ENCODE data around the gene PTPN20. TPM values are rescaled to one million over a fixed set of nuclear protein-coding genes. Genes with fewer than 3 reads are reported as not detected.

The PTPN20 gene
- total RNA-seq, 1 experiment from 2014 or later, result not detected

- Histone ChIP-seq H4K5ac (ENCODE audit: insufficient read length, low read depth, low read length) (no peak overlapping the region), H3K23me2 (ENCODE audit: insufficient read length, low read depth, low read length, poor library complexity, severe bottlenecking) (no peaks in the 10 kb centered on the region), H3T11ph (ENCODE audit: low read length) (no peak overlapping the region), H3K23ac (ENCODE audit: insufficient read length, low read depth, low read length) (no peak overlapping the region), H3K27ac (ENCODE audit: insufficient read length, low read depth, low read length) (no peak overlapping the region), H2BK15ac (ENCODE audit: low read depth, low read length) (no peak overlapping the region), H4K20me1 (ENCODE audit: control insufficient read depth, insufficient read depth, insufficient read length) (no peaks in the 10 kb centered on the region), H3K4me1 (ENCODE audit: insufficient read depth, low read length) (no peaks in the 10 kb centered on the region), H3K56ac (ENCODE audit: insufficient read length, low read depth, low read length) (no peak overlapping the region), H3K14ac (ENCODE audit: insufficient read depth, low read length) (no peak overlapping the region), H2BK120ac (ENCODE audit: low read depth, low read length, poor library complexity, severe bottlenecking) (no peak overlapping the region), H3K79me2 (ENCODE audit: insufficient read depth, low read length) (no peaks in the 10 kb centered on the region), H3K27me3 (ENCODE audit: insufficient read depth, low read length) (no peaks in the 10 kb centered on the region), H4K8ac (replicated peaks; ENCODE audit: insufficient read length, low read depth, low read length) (no peak overlapping the region), H2AFZ (ENCODE audit: low read length) (no peak overlapping the region), H3K4me2 (ENCODE audit: insufficient read depth, insufficient read length, low read length) (no peak overlapping the region), H3K9me3 (ENCODE audit: control insufficient read depth, low read depth, low read length) (no peaks in the 10 kb centered on the region), H3K4ac (ENCODE audit: low read depth, low read length) (no peak overlapping the region), H2BK5ac (ENCODE audit: insufficient read length, low read length) (no peak overlapping the region), H2AK5ac (ENCODE audit: insufficient read length, low read length) (no peak overlapping the region), H3K9ac (ENCODE audit: extremely low read depth, insufficient read length, low read length) (no peak overlapping the region), H2BK12ac (ENCODE audit: insufficient read length, low read depth, low read length) (no peak overlapping the region), H2BK20ac (ENCODE audit: low read depth, low read length, poor library complexity, severe bottlenecking) (no peak overlapping the region), H3K79me1 (ENCODE audit: insufficient read depth, low read depth, low read length, poor library complexity, severe bottlenecking) (no peaks in the 10 kb centered on the region), H3K18ac (ENCODE audit: insufficient read length, low read depth, low read length) (no peak overlapping the region), H4K91ac (ENCODE audit: insufficient read length, low read depth, low read length) (no peak overlapping the region)
- TF ChIP-seq CTCF (conservative IDR thresholded peaks at IDR 0.05), result no peak
- Mint-ChIP-seq H3K9me3 (no peaks in the 10 kb centered on the region; a peak in 2 of 5 replicates), H3K36me3 (ENCODE audit: insufficient read depth in 1 of 3, low read depth in 3 of 3) (no peaks in the 10 kb centered on the region; a peak in 1 of 7 replicates), H3K27me3 (ENCODE audit: low read depth) (peaks cover 1% of the 10 kb centered on the region; the same call in 1 of the 2 replicates), H3K27ac (no peak overlapping the region), H3K4me1 (peaks cover 8 to 10% of the 10 kb centered on the region in 2 experiments), H3K4me3 (no peak overlapping the region)
- whole genome bisulfite sequencing (ENCODE audit: extremely low coverage, insufficient read length, low lambda C conversion rate), result no CpG with 5 or more reads among the region's 8 CpGs
- DNase-seq, result peak; percentile 19
Measured at GRCh38 chr10:47028466-47028865, 117.2 kb downstream of the PTPN20 start.

Measured in H9 (cell line).